Ureter (tissue), 1 donor: Measurements from ENCODE around the gene PRDM5. TPM values are rescaled to one million over a fixed set of nuclear protein-coding genes. Genes with fewer than 3 reads are reported as not detected.
"Not testable (repeated sequence)": the region's sequence is repeated elsewhere in the genome, so short reads cannot be mapped to it uniquely, and the experiment has no call there.

Source experiments
- DNase-seq: peaks from one replicate; pipeline ENCODE4 v3.0.0-alpha.2; 2020; ENCODE audit warnings: low spot score
- total RNA-seq: library from RNA; stranded (reverse); gene quantifications from one replicate; pipeline ENCODE4 v1.2.4, GENCODE V29; 2023
- donor health status: DM: yes; HTN: yes; CAD: no.

PRDM5 gene
- total RNA-seq, 1 donor from 2014 or later, result 26.3 TPM

DNA sequence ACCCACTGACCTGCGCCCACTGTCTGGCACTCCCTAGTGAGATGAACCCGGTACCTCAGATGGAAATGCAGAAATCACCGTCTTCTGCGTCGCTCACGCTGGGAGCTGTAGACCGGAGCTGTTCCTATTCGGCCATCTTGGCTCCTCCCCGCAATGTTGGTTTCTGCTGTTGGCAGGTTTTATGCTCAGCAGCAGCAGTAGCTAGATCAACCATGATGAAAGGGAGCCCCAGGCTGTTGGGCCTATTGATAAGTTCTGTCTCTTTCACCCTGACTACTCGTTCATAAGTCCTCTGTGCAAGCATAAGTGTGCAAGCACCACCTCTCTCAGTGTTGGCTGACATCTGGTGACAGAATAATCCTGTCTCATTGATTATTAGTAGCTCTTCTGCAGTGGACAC, 274.2 kb downstream of the PRDM5 start:
- not testable (repeated sequence) for DNase-seq

Other genes starting within 250 kb of the PRDM5 start
- 26.3 TPM for gene NDNF, start 149.8 kb upstream of the PRDM5 start, total RNA-seq
- gene TNIP3, start 241.6 kb upstream of the PRDM5 start, total RNA-seq, result 0.49 TPM